ENCODE data around the gene ATF4.
A peak's percentile ranks its signal among the peaks of the same experiment; 100 is the strongest.

The ATF4 gene

GRCh38 chr22:39490135-39490798, 30.1 kb upstream of the ATF4 start:
- FAIRE-seq (no peak), DNase-seq (ENCODE audit: insufficient read length, low spot score) (peak; percentile 70)
- TF ChIP-seq, protein P1, sequence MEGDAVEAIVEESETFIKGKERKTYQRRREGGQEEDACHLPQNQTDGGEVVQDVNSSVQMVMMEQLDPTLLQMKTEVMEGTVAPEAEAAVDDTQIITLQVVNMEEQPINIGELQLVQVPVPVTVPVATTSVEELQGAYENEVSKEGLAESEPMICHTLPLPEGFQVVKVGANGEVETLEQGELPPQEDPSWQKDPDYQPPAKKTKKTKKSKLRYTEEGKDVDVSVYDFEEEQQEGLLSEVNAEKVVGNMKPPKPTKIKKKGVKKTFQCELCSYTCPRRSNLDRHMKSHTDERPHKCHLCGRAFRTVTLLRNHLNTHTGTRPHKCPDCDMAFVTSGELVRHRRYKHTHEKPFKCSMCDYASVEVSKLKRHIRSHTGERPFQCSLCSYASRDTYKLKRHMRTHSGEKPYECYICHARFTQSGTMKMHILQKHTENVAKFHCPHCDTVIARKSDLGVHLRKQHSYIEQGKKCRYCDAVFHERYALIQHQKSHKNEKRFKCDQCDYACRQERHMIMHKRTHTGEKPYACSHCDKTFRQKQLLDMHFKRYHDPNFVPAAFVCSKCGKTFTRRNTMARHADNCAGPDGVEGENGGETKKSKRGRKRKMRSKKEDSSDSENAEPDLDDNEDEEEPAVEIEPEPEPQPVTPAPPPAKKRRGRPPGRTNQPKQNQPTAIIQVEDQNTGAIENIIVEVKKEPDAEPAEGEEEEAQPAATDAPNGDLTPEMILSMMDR (IDR thresholded peaks at IDR 0.05; ENCODE audit: insufficient read depth, missing control alignments): no peak

- FAIRE-seq (no peak), DNase-seq (ENCODE audit: insufficient read length, low spot score) (no peak)
- TF ChIP-seq, protein P1 (IDR thresholded peaks at IDR 0.05; ENCODE audit: insufficient read depth, missing control alignments): no peak
Measured at GRCh38 chr22:39490966-39491680, 29.2 kb upstream of the ATF4 start.

GRCh38 chr22:39491696-39492095, 28.7 kb upstream of the ATF4 start:
- FAIRE-seq: no peak
- TF ChIP-seq, protein P1 (IDR thresholded peaks at IDR 0.05; ENCODE audit: insufficient read depth, missing control alignments): no peak
- DNase-seq (ENCODE audit: insufficient read length, low spot score): no peak

GRCh38 chr22:39492186-39492585, 28.2 kb upstream of the ATF4 start:
- no peak for FAIRE-seq
- no peak for DNase-seq (ENCODE audit: insufficient read length, low spot score)
- TF ChIP-seq, protein P1 (IDR thresholded peaks at IDR 0.05; ENCODE audit: insufficient read depth, missing control alignments): no peak

DNA sequence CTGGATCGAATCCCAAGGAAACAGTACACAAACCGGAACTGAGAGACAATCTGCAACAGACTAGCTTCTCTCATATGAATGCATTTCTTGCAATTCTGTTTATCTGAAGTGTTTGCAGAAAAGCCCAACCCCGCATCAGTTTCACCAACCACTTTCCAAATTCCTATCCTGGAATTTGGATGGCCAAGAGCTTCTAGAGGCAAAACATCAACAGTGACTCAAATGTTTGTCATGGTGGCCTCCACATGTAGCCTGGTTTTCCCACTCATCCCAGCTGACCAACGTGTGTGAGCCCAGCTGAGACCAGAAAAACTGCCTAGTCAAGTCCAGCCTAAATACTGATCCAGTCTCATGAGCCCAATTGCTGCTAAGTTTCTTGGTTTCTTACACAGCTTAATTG, 26.6 kb upstream of the ATF4 start:
- FAIRE-seq (no peak), DNase-seq (ENCODE audit: insufficient read length, low spot score) (no peak)
- TF ChIP-seq, protein P1 (IDR thresholded peaks at IDR 0.05; ENCODE audit: insufficient read depth, missing control alignments): no peak

GRCh38 chr22:39494471-39495120, 25.8 kb upstream of the ATF4 start:
- TF ChIP-seq, protein P1 (IDR thresholded peaks at IDR 0.05; ENCODE audit: insufficient read depth, missing control alignments): no peak
- FAIRE-seq (no peak), DNase-seq (ENCODE audit: insufficient read length, low spot score) (no peak)
